BJ (cell line): ENCODE measurements around the gene PHLPP1. TPM values are rescaled to one million over a fixed set of nuclear protein-coding genes. Genes with fewer than 3 reads are reported as not detected.
A peak's percentile ranks its signal among the peaks of the same experiment; 100 is the strongest.

Experiments
- CTCF ChIA-PET: fragments of 350-600 bp; formaldehyde crosslinking; extraction: SDS; loops from one replicate; lab custom pipeline; 2021; ENCODE audit warnings: antibody characterized with exemption, inconsistent platforms; lab: Yijun Ruan, JAX
- POLR2A ChIA-PET: fragments of 300-600 bp; sonication (Branson Sonifier 250); formaldehyde crosslinking; extraction: SDS; loops from one replicate; lab custom pipeline; 2021; ENCODE audit warnings: antibody characterized with exemption; lab: Charles Lee
- DNase-seq: peaks from one replicate; pipeline ENCODE4 v3.0.0-alpha.2; 2011; ENCODE audit warnings: low read depth
- H3K27me3 ChIP-seq: 2 replicates; pipeline ENCODE4 v1.6.0; 2011; ENCODE audit warnings: low read length; ENCODE audit not compliant: control insufficient read depth, insufficient read depth
- H3K36me3 ChIP-seq: 2 replicates; pipeline ENCODE4 v1.5.1; 2011; ENCODE audit warnings: low read length; ENCODE audit not compliant: control insufficient read depth, insufficient read depth
- H3K4me3 ChIP-seq: 2 replicates; pipeline ENCODE4 v1.5.1; 2011; ENCODE audit warnings: low read depth, mild to moderate bottlenecking, control low read depth, low read length
- polyA plus RNA-seq: library from polyadenylated mRNA; depleted of rRNA; stranded (reverse); fragments of >200 nt; gene quantifications from 2 replicates; pipeline ENCODE4 v1.2.3, GENCODE V29; 2011
- TF ChIP-seq, protein P1 (sequence below): IDR thresholded peaks from 2 replicates; pipeline ENCODE4 v1.5.1; 2011; ENCODE audit warnings: low read depth, mild to moderate bottlenecking, control low read depth, inconsistent platforms, low read length, moderate library complexity; ENCODE audit not compliant: insufficient read depth

The PHLPP1 gene
- polyA plus RNA-seq, 1 experiment = 4.0 TPM

DNA sequence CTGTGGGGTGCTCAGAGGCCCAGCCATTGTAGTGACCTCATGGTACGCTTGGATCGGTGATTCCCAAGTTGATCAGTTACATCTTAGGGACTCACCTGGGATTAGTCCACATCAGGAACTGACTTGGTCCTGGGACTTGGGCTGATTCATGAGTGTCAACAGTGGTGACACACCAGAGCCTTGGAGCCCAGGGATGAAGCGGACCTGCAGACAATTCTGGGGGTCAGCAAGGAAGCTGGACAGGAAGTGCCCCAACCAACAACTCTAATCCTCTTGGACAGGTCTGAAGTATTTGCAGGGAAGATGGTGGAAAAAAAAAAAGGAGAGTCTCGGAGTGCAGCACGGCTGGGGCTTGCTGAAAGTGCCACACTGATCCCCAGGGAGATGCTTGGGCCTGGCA is 288.6 kb downstream of the PHLPP1 start:
- TF ChIP-seq, protein P1, sequence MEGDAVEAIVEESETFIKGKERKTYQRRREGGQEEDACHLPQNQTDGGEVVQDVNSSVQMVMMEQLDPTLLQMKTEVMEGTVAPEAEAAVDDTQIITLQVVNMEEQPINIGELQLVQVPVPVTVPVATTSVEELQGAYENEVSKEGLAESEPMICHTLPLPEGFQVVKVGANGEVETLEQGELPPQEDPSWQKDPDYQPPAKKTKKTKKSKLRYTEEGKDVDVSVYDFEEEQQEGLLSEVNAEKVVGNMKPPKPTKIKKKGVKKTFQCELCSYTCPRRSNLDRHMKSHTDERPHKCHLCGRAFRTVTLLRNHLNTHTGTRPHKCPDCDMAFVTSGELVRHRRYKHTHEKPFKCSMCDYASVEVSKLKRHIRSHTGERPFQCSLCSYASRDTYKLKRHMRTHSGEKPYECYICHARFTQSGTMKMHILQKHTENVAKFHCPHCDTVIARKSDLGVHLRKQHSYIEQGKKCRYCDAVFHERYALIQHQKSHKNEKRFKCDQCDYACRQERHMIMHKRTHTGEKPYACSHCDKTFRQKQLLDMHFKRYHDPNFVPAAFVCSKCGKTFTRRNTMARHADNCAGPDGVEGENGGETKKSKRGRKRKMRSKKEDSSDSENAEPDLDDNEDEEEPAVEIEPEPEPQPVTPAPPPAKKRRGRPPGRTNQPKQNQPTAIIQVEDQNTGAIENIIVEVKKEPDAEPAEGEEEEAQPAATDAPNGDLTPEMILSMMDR = no peak
- no peaks in the 10 kb centered on the region for H3K36me3 ChIP-seq
- H3K4me3 ChIP-seq = no peak overlapping the region
- ChIA-PET POLR2A (interaction anchor here (0.7 kb wide), 1 partner anchor 22 kb away, joined by 4 read pairs; no protein-coding TSS in a partner anchor), CTCF (interaction anchor here (1.0 to 3.9 kb wide), 2 partner anchors 11 to 13 kb away, joined by 3 to 23 read pairs; no protein-coding TSS in a partner anchor)
- peaks cover 3% of the 10 kb centered on the region; the same call in 1 of the 2 replicates for H3K27me3 ChIP-seq
- no peak for DNase-seq

DNA sequence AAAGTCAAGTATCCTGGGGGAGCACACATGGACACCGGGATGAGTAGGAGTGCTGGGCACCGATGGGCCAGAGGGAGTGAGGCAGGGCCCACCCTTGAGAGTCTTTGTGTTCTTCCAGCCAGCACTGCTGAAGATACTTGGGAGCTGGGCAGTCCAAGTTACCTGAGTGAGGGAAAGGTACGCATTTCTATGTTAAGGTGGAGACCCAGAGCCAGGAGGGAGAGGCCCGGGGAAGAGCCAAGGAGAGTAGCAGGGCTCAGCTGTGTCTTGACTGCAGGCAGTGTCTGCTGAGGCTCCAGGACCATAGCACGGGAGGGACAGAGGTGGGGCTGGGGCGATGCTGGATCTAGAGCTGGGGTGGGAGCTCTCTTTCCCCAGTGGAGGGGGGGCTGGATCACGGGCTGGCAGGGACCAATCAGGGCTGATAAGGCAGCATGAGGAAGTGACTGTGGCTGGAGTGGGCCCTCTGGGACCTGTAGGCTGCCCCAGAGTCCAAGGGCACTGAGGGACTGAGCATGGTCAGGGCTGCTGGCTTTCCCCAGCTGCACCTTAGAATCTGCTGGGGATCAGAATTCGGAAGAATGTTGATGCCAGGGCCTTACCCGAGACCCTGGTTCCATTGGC is 289.2 kb downstream of the PHLPP1 start:
- TF ChIP-seq, protein P1 = no peak
- Histone ChIP-seq H3K27me3 (peaks cover 3% of the 10 kb centered on the region; the same call in 1 of the 2 replicates), H3K36me3 (no peaks in the 10 kb centered on the region), H3K4me3 (no peak overlapping the region)
- CTCF ChIA-PET = interaction anchor here (0.5 to 3.9 kb wide), 2 partner anchors 12 to 305 kb away, joined by 4 to 23 read pairs; no protein-coding TSS in a partner anchor
- DNase-seq = no peak
- POLR2A ChIA-PET = no interaction called here

DNA sequence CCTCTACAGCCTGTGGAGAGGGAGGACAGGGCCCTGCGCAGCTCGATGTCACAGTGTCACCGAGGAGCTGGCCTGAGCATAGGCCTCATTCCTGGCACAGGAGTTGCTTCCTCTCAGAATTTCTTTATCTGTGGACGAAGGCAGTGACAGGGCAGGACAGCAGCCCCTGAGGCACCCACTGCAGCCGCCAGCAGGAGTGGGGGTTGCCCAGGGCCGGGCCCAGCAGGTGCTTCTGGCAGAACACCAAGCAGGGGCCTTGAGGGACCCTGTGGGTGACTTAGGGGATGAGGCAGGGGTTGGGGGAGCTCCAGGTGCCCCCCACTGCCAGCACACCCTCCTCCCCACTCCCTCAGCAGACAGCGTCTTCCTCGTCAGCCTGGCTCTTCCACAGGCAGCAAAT is 290.0 kb downstream of the PHLPP1 start:
- ChIA-PET CTCF (interaction anchor here (3.9 kb wide), 1 partner anchor 11 kb away, joined by 23 read pairs; no protein-coding TSS in a partner anchor), POLR2A (no interaction called here)
- TF ChIP-seq, protein P1 = no peak
- Histone ChIP-seq H3K36me3 (no peaks in the 10 kb centered on the region), H3K27me3 (peaks cover 3% of the 10 kb centered on the region; the same call in 1 of the 2 replicates), H3K4me3 (no peak overlapping the region)
- DNase-seq = no peak

DNA sequence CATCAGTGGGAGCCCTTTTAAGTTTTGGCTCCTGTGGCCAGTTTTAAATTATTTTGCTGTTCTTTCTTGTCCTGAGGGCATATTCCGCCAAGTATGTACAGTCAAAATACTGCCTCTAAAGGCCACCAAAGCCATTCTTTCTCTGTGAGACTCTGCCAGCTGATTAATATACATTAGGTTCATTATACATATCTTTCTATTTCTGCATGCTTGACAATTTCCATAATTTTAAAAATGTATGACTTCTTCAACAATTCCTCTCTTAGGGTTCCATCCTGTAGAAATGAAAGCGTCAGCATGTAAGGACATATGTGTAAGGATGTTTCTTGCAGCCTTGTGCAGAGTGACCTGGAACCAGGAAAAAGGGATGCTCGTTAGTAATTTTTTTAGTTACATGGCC is 291.9 kb downstream of the PHLPP1 start:
- TF ChIP-seq, protein P1 = no peak
- H3K36me3 ChIP-seq = no peaks in the 10 kb centered on the region
- DNase-seq = no peak
- H3K27me3 ChIP-seq = peaks cover 1% of the 10 kb centered on the region; the same call in 1 of the 2 replicates
- ChIA-PET POLR2A (no interaction called here), CTCF (interaction anchor here (1.4 to 3.9 kb wide), 2 partner anchors 7 to 9 kb away, joined by 4 to 23 read pairs; no protein-coding TSS in a partner anchor)
- H3K4me3 ChIP-seq = no peak overlapping the region

GRCh38 chr18:63016270-63016669 is 300.9 kb downstream of the PHLPP1 start:
- TF ChIP-seq, protein P1 = peak; percentile 80
- peaks cover 8% of the 10 kb centered on the region for H3K27me3 ChIP-seq
- no peaks in the 10 kb centered on the region for H3K36me3 ChIP-seq
- ChIA-PET POLR2A (no interaction called here), CTCF (interaction anchor here (0.6 to 4.7 kb wide), 16 partner anchors 10 to 760 kb away, joined by 3 to 44 read pairs (median 4); partner anchors contain the start of gene BCL2)
- peak; percentile 7 for DNase-seq
- H3K4me3 ChIP-seq = no peak overlapping the region
